HepG2 (cell line): ENCODE results near the gene MTA2. TPM values are rescaled to one million over a fixed set of nuclear protein-coding genes. Genes with fewer than 3 reads are reported as not detected.

Experiments used
- DMAP1 ChIP-seq: IDR thresholded peaks from 2 replicates; pipeline ENCODE4 v1.6.1; 2016
- FOXO1 ChIP-seq: sonication (generic); formaldehyde crosslinking; IDR thresholded peaks from 2 replicates; pipeline ENCODE4 v1.4.0; 2020; ENCODE audit warnings: missing genetic modification reagents
- GMEB2 ChIP-seq: IDR thresholded peaks from 2 replicates; pipeline ENCODE4 v1.6.1; 2016; ENCODE audit warnings: missing biosample characterization, missing genetic modification reagents, low read depth
- HBP1 ChIP-seq: IDR thresholded peaks from 2 replicates; pipeline ENCODE4 v1.6.1; 2016; ENCODE audit warnings: low read depth, control low read depth
- HCFC1 ChIP-seq: fragments of 150-350 bp; IDR thresholded peaks from 2 replicates; pipeline ENCODE4 v1.6.1; 2014; ENCODE audit warnings: low read depth, low read length
- IRF2 ChIP-seq: IDR thresholded peaks from 2 replicates; pipeline ENCODE4 v1.6.1; 2018; ENCODE audit warnings: missing genetic modification reagents, missing compliant biosample characterization
- KDM6A ChIP-seq: IDR thresholded peaks from 2 replicates; pipeline ENCODE4 v1.6.1; 2016; ENCODE audit warnings: low read depth
- KLF6 ChIP-seq: IDR thresholded peaks from 2 replicates; pipeline ENCODE4 v1.8.0; 2016; ENCODE audit warnings: missing biosample characterization, missing genetic modification reagents
- KLF9 ChIP-seq: IDR thresholded peaks from 2 replicates; pipeline ENCODE4 v1.6.1; 2016; ENCODE audit warnings: low read depth
- LBX2 ChIP-seq: sonication (generic); formaldehyde crosslinking; IDR thresholded peaks from 2 replicates; pipeline ENCODE4 v1.5.0; 2020; ENCODE audit warnings: missing genetic modification reagents, mild to moderate bottlenecking, borderline replicate concordance
- MYC ChIP-seq: sonication (generic); formaldehyde crosslinking; IDR thresholded peaks from 2 replicates; pipeline ENCODE4 v1.9.0; 2021; ENCODE audit warnings: missing genetic modification reagents, borderline replicate concordance
- NONO ChIP-seq, 2 experiments: fragments of 450-650 bp in 1 of 2; sonication (generic) in 1 of 2; formaldehyde crosslinking in 1 of 2; IDR thresholded peaks in 1 of 2; conservative IDR thresholded peaks in 1 of 2; 2 replicates each; pipeline versions ENCODE4 v1.6.1 to v1.8.0; 2017 to 2022; ENCODE audit warnings: mild to moderate bottlenecking in 1 of 2, missing genetic modification reagents in 1 of 2, moderate library complexity in 1 of 2
- POLR2G ChIP-seq: fragments of 200-400 bp; formaldehyde crosslinking; IDR thresholded peaks from 2 replicates; pipeline ENCODE4 v1.6.1; 2018; ENCODE audit warnings: mild to moderate bottlenecking, low read depth, low read length, moderate library complexity
- SMAD9 ChIP-seq: sonication (generic); formaldehyde crosslinking; IDR thresholded peaks from 2 replicates; pipeline ENCODE4 v1.5.1; 2020; ENCODE audit warnings: mild to moderate bottlenecking, missing genetic modification reagents
- TARDBP ChIP-seq: sonication (generic); formaldehyde crosslinking; IDR thresholded peaks from 2 replicates; pipeline ENCODE4 v1.8.0; 2022; ENCODE audit warnings: mild to moderate bottlenecking, missing genetic modification reagents
- TFDP2 ChIP-seq: sonication (generic); formaldehyde crosslinking; IDR thresholded peaks from 2 replicates; pipeline ENCODE4 v1.4.0; 2020; ENCODE audit warnings: missing genetic modification reagents
- THAP8 ChIP-seq: sonication (generic); formaldehyde crosslinking; IDR thresholded peaks from 2 replicates; pipeline ENCODE4 v1.5.1; 2020; ENCODE audit warnings: missing genetic modification reagents, mild to moderate bottlenecking, borderline replicate concordance
- U2AF2 ChIP-seq: fragments of 200-400 bp; formaldehyde crosslinking; IDR thresholded peaks from 2 replicates; pipeline ENCODE4 v1.6.1; 2017; ENCODE audit warnings: low read depth, mild to moderate bottlenecking, low read length
- ZMYM3 ChIP-seq: sonication (generic); formaldehyde crosslinking; IDR thresholded peaks from 2 replicates; pipeline ENCODE4 v1.5.1; 2020; ENCODE audit warnings: mild to moderate bottlenecking, missing genetic modification reagents
- ZNF331 ChIP-seq: sonication (generic); formaldehyde crosslinking; IDR thresholded peaks from 2 replicates; pipeline ENCODE4 v1.4.0; 2020; ENCODE audit warnings: missing genetic modification reagents
- ZNF605 ChIP-seq: sonication (generic); formaldehyde crosslinking; IDR thresholded peaks from 2 replicates; pipeline ENCODE4 v1.8.0; 2022; ENCODE audit warnings: mild to moderate bottlenecking, missing genetic modification reagents
- ZNF615 ChIP-seq: sonication (generic); formaldehyde crosslinking; IDR thresholded peaks from 2 replicates; pipeline ENCODE4 v1.5.0; 2020; ENCODE audit warnings: mild to moderate bottlenecking, missing genetic modification reagents, borderline replicate concordance
- ZNF720 ChIP-seq: sonication (generic); formaldehyde crosslinking; IDR thresholded peaks from 2 replicates; pipeline ENCODE4 v1.4.0; 2020; ENCODE audit warnings: missing genetic modification reagents
- ZNF790 ChIP-seq: sonication (generic); formaldehyde crosslinking; IDR thresholded peaks from 2 replicates; pipeline ENCODE4 v1.8.0; 2022; ENCODE audit warnings: missing genetic modification reagents, mild to moderate bottlenecking, borderline replicate concordance
- polyA plus RNA-seq, 8 experiments: library from polyadenylated mRNA; depleted of rRNA in 3 of 8; stranded (reverse) in 7 of 8; unstranded in 1 of 8; fragments of >200 nt; fragmentation: Illumina TruSeq in 4 of 8; extraction: Trizol in 4 of 8; gene quantifications; 2 replicates each; pipeline versions ENCODE4 v1.2.1 to v1.2.3, GENCODE V29; 2011 to 2016; ENCODE audit warnings: low read depth in 4 of 8, missing spikeins in 1 of 8, mixed read lengths in 1 of 8; ENCODE audit not compliant: insufficient read depth in 1 of 8
- total RNA-seq, 5 experiments: library from RNA; depleted of rRNA; stranded (reverse); fragments of >200 nt; fragmentation: Illumina TruSeq; extraction: Trizol; gene quantifications; 2 replicates each; pipeline ENCODE4 v1.2.3, GENCODE V29; 2016; ENCODE audit warnings: low read depth in 1 of 5
- TF ChIP-seq, protein P1 (sequence below): sonication (generic); formaldehyde crosslinking; IDR thresholded peaks from 2 replicates; pipeline ENCODE4 v1.5.1; 2020; ENCODE audit warnings: missing genetic modification reagents, mild to moderate bottlenecking, borderline replicate concordance

Gene MTA2
- total and polyA plus RNA-seq, 2 of the 13 experiments (the other 11 are each of a cell fraction or from before 2014, with no cell fraction given) = 14.0 to 70.0 TPM

GRCh38 chr11:62548545-62549335, 52.9 kb downstream of the MTA2 start (continued):
- TF ChIP-seq GMEB2 (no peak), POLR2G (no peak), TFDP2 (peak; percentile 30; the same call in 1 of the 2 replicates), DMAP1 (peak; percentile 45; the same call in 1 of the 2 replicates), THAP8 (CRISPR knock-in tag) (no peak), KLF9 (CRISPR knock-in tag) (no peak), HBP1 (no peak), ZNF605 (CRISPR knock-in tag) (peak; percentile 11; the same call in 1 of the 2 replicates), KLF6 (CRISPR knock-in tag) (0 out of 2 replicates have a peak, but pooled peaks have one; percentile 56), ZNF615 (CRISPR knock-in tag) (no peak), MYC (CRISPR knock-in tag) (no peak; the same call in 1 of the 2 replicates), ZNF790 (CRISPR knock-in tag) (peak; percentile 77; the same call in 1 of the 2 replicates), NONO (IDR thresholded peaks at IDR 0.05) (no peak), NONO (CRISPR knock-in tag; conservative IDR thresholded peaks at IDR 0.05) (0 out of 2 replicates have a peak, but pooled peaks have one; percentile 28), ZNF331 (CRISPR knock-in tag) (peak; percentile 64; the same call in 1 of the 2 replicates), LBX2 (CRISPR knock-in tag) (no peak), FOXO1 (CRISPR knock-in tag) (peak; percentile 78), ZNF720 (no peak), IRF2 (CRISPR knock-in tag) (peak; percentile 75; the same call in 1 of the 2 replicates), U2AF2 (no peak), HCFC1 (no peak), KDM6A (CRISPR knock-in tag) (peak; percentile 85), ZMYM3 (CRISPR knock-in tag) (peak; percentile 82), SMAD9 (CRISPR knock-in tag) (no peak), TARDBP (CRISPR knock-in tag) (peak; percentile 82)
- TF ChIP-seq, protein P1, sequence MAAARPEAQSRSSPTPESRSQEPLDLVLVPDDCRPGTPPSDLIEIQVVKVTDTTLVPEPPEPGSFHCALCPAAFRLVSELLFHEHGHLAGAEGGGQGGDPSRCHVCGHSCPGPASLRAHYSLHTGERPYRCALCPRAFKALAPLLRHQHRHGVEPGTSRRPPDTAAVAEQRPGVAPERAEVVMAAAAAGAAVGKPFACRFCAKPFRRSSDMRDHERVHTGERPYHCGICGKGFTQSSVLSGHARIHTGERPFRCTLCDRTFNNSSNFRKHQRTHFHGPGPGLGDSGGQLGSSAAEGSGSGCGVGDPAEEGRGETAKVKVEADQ (CRISPR knock-in tag) = no peak
